ENCODE measurements around the gene FBN1.

DNA sequence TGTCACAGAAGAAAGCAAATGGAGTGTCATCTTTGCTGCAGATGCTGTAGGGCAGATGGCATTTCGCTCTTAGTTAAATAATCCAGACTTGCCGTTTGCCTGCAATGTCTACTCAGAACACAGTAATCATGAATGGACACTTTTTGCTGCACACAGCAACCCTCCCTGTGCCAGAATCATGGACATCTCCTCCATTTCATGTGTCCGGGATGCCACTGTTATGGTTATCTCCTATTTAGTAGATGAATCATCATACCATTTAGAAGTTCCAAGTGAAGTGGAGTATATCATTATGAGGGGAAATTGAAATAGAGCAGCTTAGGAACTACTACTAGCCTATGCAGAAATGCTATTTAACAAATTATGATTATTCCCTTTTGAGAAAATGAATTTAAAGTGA lies 195.8 kb downstream of the FBN1 start:
- TF ChIP-seq, protein P1, sequence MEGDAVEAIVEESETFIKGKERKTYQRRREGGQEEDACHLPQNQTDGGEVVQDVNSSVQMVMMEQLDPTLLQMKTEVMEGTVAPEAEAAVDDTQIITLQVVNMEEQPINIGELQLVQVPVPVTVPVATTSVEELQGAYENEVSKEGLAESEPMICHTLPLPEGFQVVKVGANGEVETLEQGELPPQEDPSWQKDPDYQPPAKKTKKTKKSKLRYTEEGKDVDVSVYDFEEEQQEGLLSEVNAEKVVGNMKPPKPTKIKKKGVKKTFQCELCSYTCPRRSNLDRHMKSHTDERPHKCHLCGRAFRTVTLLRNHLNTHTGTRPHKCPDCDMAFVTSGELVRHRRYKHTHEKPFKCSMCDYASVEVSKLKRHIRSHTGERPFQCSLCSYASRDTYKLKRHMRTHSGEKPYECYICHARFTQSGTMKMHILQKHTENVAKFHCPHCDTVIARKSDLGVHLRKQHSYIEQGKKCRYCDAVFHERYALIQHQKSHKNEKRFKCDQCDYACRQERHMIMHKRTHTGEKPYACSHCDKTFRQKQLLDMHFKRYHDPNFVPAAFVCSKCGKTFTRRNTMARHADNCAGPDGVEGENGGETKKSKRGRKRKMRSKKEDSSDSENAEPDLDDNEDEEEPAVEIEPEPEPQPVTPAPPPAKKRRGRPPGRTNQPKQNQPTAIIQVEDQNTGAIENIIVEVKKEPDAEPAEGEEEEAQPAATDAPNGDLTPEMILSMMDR (IDR thresholded peaks at IDR 0.05) = no peak
- TF ChIP-seq POLR2A (IDR thresholded peaks at IDR 0.05) = no peak

Data from adrenal gland (tissue), 5 donors.